Measurements from ENCODE around the gene MRPS23. TPM values are rescaled to one million over a fixed set of nuclear protein-coding genes. Genes with fewer than 3 reads are reported as not detected.

The MRPS23 gene
- total and polyA plus RNA-seq, 2 experiments from 2014 or later: 53.2 to 74.5 TPM

DNA sequence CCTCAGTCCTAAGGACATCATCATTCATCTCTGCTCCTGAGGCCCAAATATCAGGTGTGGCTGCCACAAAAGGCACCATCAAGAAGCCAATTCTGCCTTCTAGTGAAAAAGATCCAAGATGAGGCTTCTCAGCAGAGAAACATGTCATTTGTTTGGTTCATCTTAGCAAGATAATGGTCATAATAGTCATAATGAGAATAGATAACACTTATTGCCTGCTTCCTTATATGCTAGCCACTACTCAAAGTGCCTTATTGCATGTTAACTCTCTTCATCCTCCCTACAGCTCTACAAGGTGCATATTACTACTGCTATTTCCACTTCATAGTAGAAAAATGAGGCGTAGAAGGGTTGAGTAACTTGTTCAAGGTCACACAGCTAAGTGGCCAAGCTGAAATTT, 45.0 kb upstream of the MRPS23 start (continued):
- TF ChIP-seq, protein P1, sequence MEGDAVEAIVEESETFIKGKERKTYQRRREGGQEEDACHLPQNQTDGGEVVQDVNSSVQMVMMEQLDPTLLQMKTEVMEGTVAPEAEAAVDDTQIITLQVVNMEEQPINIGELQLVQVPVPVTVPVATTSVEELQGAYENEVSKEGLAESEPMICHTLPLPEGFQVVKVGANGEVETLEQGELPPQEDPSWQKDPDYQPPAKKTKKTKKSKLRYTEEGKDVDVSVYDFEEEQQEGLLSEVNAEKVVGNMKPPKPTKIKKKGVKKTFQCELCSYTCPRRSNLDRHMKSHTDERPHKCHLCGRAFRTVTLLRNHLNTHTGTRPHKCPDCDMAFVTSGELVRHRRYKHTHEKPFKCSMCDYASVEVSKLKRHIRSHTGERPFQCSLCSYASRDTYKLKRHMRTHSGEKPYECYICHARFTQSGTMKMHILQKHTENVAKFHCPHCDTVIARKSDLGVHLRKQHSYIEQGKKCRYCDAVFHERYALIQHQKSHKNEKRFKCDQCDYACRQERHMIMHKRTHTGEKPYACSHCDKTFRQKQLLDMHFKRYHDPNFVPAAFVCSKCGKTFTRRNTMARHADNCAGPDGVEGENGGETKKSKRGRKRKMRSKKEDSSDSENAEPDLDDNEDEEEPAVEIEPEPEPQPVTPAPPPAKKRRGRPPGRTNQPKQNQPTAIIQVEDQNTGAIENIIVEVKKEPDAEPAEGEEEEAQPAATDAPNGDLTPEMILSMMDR (conservative IDR thresholded peaks at IDR 0.05; ENCODE audit: low read depth in 2 of 2): no peak
- TF ChIP-seq, protein P2, sequence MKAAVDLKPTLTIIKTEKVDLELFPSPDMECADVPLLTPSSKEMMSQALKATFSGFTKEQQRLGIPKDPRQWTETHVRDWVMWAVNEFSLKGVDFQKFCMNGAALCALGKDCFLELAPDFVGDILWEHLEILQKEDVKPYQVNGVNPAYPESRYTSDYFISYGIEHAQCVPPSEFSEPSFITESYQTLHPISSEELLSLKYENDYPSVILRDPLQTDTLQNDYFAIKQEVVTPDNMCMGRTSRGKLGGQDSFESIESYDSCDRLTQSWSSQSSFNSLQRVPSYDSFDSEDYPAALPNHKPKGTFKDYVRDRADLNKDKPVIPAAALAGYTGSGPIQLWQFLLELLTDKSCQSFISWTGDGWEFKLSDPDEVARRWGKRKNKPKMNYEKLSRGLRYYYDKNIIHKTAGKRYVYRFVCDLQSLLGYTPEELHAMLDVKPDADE (IDR thresholded peaks at IDR 0.05): no peak
- no peak for TF ChIP-seq NANOG (IDR thresholded peaks at IDR 0.05; ENCODE audit: borderline replicate concordance)

DNA sequence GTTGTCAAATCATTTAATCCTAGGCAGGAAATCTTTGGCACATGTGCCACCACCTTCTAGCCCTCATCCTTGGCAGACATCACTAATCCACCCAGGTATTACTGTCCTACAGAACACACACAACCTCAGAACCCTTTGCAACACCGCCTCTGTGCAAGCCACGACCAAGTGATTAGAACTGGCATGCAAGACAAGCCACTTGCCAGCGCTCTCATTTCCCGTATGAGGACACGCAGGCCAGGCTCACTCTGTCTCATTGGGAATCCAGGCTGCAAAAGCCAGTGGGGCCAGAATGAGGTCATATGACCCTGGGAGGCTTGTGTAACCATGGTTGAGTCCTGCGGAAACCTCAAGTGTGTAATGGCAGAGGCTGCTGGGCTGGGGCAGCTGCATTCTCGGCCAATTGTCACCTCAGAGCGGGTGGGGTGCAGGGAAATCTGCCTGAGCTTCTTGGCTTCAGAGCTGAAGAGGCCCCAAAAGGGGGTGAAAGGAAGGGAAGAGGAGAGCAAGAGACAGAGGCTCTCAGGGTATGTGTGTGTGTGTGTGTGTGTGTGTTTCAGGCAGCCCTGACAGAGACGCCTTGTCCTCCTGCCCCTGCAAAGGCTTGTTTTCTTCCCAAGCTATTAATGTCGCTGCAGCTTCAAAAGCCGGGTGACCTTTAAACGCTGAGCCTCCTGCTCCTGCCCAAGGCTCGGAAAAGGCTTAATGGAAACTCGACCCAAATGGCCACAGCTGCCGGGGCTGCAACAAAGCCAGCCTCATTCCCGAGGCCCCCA, 43.2 kb upstream of the MRPS23 start:
- peak overlapping the region; percentile 92 for H3K27ac Mint-ChIP-seq
- H3K36me3 Mint-ChIP-seq (ENCODE audit: low read depth): no peaks in the 10 kb centered on the region
- H3K9me3 Mint-ChIP-seq: no peaks in the 10 kb centered on the region
- DNase-seq (ENCODE audit: low spot score) (peak; percentile 58), ATAC-seq (peak; percentile 42)
- H3K9me2 ChIP-seq (ENCODE audit: insufficient read depth): 0 out of 2 replicates have a peak, but pooled peaks cover 3% of the 10 kb centered on the region
- no peaks in the 10 kb centered on the region for H3K36me3 ChIP-seq (ENCODE audit: insufficient read depth)
- H3K4me2 ChIP-seq: peak overlapping the region; percentile 60
- H3K79me2 ChIP-seq (replicated peaks; ENCODE audit: insufficient read depth): no peaks in the 10 kb centered on the region
- H3K4me1 Mint-ChIP-seq: peaks cover 16% of the 10 kb centered on the region
- no peaks in the 10 kb centered on the region for H4K20me1 ChIP-seq (replicated peaks; ENCODE audit: insufficient read depth)
- peaks cover 8% of the 10 kb centered on the region for H3K27me3 Mint-ChIP-seq (ENCODE audit: insufficient read depth, low read depth, poor library complexity)
- peaks cover 13% of the 10 kb centered on the region for H3K4me1 ChIP-seq (ENCODE audit: insufficient read depth)
- peak overlapping the region; percentile 87 for H3K27ac ChIP-seq (ENCODE audit: low read depth)
- H3F3A ChIP-seq (replicated peaks; ENCODE audit: low read depth): no peaks in the 10 kb centered on the region
- peak overlapping the region; percentile 39; the same call in 1 of the 3 replicates for H3K4me3 Mint-ChIP-seq
- no peaks in the 10 kb centered on the region for H3K27me3 ChIP-seq (ENCODE audit: insufficient read depth)
- TF ChIP-seq, protein P2 (IDR thresholded peaks at IDR 0.05): no peak
- TF ChIP-seq CREB1 (CRISPR knock-in tag; IDR thresholded peaks at IDR 0.05; ENCODE audit: low read depth) (no peak), ZNF114 (CRISPR knock-in tag; IDR thresholded peaks at IDR 0.05) (0 out of 2 replicates have a peak, but pooled peaks have one; percentile 11)
- 0 out of 2 replicates have a peak overlapping the region, but pooled peaks have one; percentile 4 for H3K4me3 ChIP-seq
- H2AFZ ChIP-seq: peak overlapping the region; percentile 83; the same call in 1 of the 2 replicates

DNA sequence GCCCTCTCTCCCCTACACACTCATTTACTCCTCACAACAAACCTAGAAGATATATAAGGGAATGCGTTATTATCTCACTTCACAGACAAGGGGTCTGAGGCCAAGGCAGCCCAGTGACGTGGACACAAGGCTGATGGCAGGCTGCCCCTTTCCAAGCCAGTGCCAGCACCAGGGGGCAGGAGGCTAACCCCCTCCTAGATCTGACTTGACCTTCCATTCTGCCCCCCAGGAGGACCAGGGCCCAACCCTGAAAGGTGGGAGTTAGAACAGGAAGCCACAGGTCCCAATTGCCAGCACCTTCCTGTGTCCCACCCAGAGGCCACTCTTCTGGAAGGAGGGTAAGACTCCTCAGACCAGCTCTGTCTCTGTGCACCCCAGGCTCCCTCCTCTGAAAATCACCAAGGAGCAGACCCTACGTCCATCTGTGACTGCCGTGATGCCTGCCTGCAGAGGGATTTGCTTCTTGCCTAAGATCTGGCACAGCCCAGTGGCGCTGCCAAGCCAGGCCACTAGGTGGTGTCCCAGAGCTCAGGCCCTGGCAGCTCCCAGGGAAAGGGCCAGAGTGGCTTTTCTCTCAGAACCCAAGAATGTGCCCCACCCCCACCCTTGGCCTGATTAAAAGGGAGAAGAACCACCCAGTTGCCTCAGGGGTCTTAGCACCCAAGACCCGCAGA, 42.4 kb upstream of the MRPS23 start:
- no peaks in the 10 kb centered on the region for H3K9me3 Mint-ChIP-seq
- Histone ChIP-seq H3K4me3 (no peak overlapping the region), H3K27ac (ENCODE audit: low read depth) (peak overlapping the region; percentile 87), H3K79me2 (replicated peaks; ENCODE audit: insufficient read depth) (no peaks in the 10 kb centered on the region), H3K36me3 (ENCODE audit: insufficient read depth) (no peaks in the 10 kb centered on the region), H3K4me2 (peak overlapping the region; percentile 60), H3K27me3 (ENCODE audit: insufficient read depth) (no peaks in the 10 kb centered on the region), H2AFZ (peak overlapping the region; percentile 83), H3K4me1 (ENCODE audit: insufficient read depth) (peaks cover 13% of the 10 kb centered on the region), H3F3A (replicated peaks; ENCODE audit: low read depth) (no peaks in the 10 kb centered on the region), H4K20me1 (replicated peaks; ENCODE audit: insufficient read depth) (no peaks in the 10 kb centered on the region), H3K9me2 (ENCODE audit: insufficient read depth) (0 out of 2 replicates have a peak, but pooled peaks cover 3% of the 10 kb centered on the region)
- H3K27ac Mint-ChIP-seq: peak overlapping the region; percentile 92
- ATAC-seq (peak; percentile 89), DNase-seq (ENCODE audit: low spot score) (peak; percentile 96)
- no peaks in the 10 kb centered on the region for H3K36me3 Mint-ChIP-seq (ENCODE audit: low read depth)
- peaks cover 12% of the 10 kb centered on the region for H3K4me1 Mint-ChIP-seq
- peak overlapping the region; percentile 39; the same call in 1 of the 3 replicates for H3K4me3 Mint-ChIP-seq
- H3K27me3 Mint-ChIP-seq (ENCODE audit: insufficient read depth, low read depth, poor library complexity): peaks cover 7% of the 10 kb centered on the region
- TF ChIP-seq STAT1 (IDR thresholded peaks at IDR 0.05; ENCODE audit: unreplicated experiment) (no peak), CREB1 (CRISPR knock-in tag; IDR thresholded peaks at IDR 0.05; ENCODE audit: low read depth) (0 out of 2 replicates have a peak, but pooled peaks have one; percentile 32)
